Right lobe of liver (tissue), 4 donors: Measurements from ENCODE around the gene OTX1.

Source experiments
- POLR2A ChIP-seq: fragments of 450-650 bp; IDR thresholded peaks from one replicate; pipeline ENCODE4 v1.6.1; 2017; ENCODE audit warnings: antibody characterized with exemption, mild to moderate bottlenecking
- TF ChIP-seq, protein P1 (sequence below), 4 donors: fragments of 200-600 bp in 3 of 4; fragments of 450-650 bp in 1 of 4; IDR thresholded peaks; one replicate each; pipeline versions ENCODE4 v1.5.1 to v1.8.0; 2016 to 2022; ENCODE audit warnings: antibody characterized with exemption in 4 of 4, mild to moderate bottlenecking in 2 of 4
- donor health status: DM: no; HTN: no; CAD: no.
- donor health status: DM: no; HTN: no; CAD: no.
- donor health status: DM: no; HTN: yes; CAD: no.

GRCh38 chr2:63015389-63015788, 35.2 kb upstream of the OTX1 start:
- TF ChIP-seq, protein P1, sequence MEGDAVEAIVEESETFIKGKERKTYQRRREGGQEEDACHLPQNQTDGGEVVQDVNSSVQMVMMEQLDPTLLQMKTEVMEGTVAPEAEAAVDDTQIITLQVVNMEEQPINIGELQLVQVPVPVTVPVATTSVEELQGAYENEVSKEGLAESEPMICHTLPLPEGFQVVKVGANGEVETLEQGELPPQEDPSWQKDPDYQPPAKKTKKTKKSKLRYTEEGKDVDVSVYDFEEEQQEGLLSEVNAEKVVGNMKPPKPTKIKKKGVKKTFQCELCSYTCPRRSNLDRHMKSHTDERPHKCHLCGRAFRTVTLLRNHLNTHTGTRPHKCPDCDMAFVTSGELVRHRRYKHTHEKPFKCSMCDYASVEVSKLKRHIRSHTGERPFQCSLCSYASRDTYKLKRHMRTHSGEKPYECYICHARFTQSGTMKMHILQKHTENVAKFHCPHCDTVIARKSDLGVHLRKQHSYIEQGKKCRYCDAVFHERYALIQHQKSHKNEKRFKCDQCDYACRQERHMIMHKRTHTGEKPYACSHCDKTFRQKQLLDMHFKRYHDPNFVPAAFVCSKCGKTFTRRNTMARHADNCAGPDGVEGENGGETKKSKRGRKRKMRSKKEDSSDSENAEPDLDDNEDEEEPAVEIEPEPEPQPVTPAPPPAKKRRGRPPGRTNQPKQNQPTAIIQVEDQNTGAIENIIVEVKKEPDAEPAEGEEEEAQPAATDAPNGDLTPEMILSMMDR (IDR thresholded peaks at IDR 0.05): no peak
- no peak for TF ChIP-seq POLR2A
